A549 (cell line): ENCODE measurements around the gene CDC73. TPM values are rescaled to one million over a fixed set of nuclear protein-coding genes. Genes with fewer than 3 reads are reported as not detected.

ENCODE experiments used
- ATAC-seq, 2 experiments: fragments of 200-7000 bp in 1 of 2; fragments of >200 bp in 1 of 2; cut with Nextera tagmentation in 1 of 2; cut with Tn5 transposase in 1 of 2; 3 replicates each; pipeline versions ENCODE4 v1.8.0 to v1.9.1; 2018 to 2020; ENCODE audit warnings: mild to moderate bottlenecking in 1 of 2, moderate library complexity in 1 of 2
- CTCF ChIA-PET: fragments of 300-600 bp; sonication (Branson Sonifier 250); formaldehyde crosslinking; extraction: SDS; loops from one replicate; lab custom pipeline; 2021; ENCODE audit warnings: antibody characterized with exemption, inconsistent platforms; lab: Yijun Ruan, JAX
- POLR2A ChIA-PET: fragments of 350-600 bp; formaldehyde crosslinking; extraction: SDS; loops from one replicate; lab custom pipeline; 2021; ENCODE audit warnings: antibody characterized with exemption, inconsistent platforms; lab: Yijun Ruan, JAX
- DNase-seq, 2 experiments: peaks; one replicate each; pipeline versions ENCODE4 v3.0.0 to v3.0.0-alpha.2; 2011 to 2016; ENCODE audit warnings: low read depth in 1 of 2, low spot score in 1 of 2
- FAIRE-seq: peaks from 2 replicates; lab custom pipeline; 2011; peaks lifted over from hg19 to GRCh38; lab: Jason Lieb, UNC
- H3K27ac ChIP-seq, 2 experiments: fragments of >200 bp; sonication (Bioruptor Twin); formaldehyde crosslinking; 3 replicates each; pipeline ENCODE4 v1.5.1; 2016 to 2017
- H3K4me1 ChIP-seq: fragments of >200 bp; sonication (Bioruptor Twin); formaldehyde crosslinking; 3 replicates; pipeline ENCODE4 v1.6.1; 2016
- H3K4me2 ChIP-seq: fragments of >200 bp; sonication (Bioruptor Twin); formaldehyde crosslinking; 3 replicates; pipeline ENCODE4 v1.6.1; 2016
- H3K4me3 ChIP-seq: fragments of >200 bp; sonication (Bioruptor Twin); formaldehyde crosslinking; 3 replicates; pipeline ENCODE4 v1.5.1; 2016
- H3K9me3 ChIP-seq: fragments of >200 bp; sonication (Bioruptor Twin); formaldehyde crosslinking; 3 replicates; pipeline ENCODE4 v1.6.1; 2016
- ATOH8 ChIP-seq: fragments of 250-450 bp; sonication (Bioruptor Pico); IDR thresholded peaks from 2 replicates; pipeline ENCODE4 v1.5.0; 2020; ENCODE audit warnings: low read depth, mild to moderate bottlenecking, moderate library complexity
- BCL3 ChIP-seq: fragments of >200 bp; sonication (Bioruptor Twin); formaldehyde crosslinking; IDR thresholded peaks from 3 replicates; pipeline ENCODE4 v1.6.1; 2016
- BHLHE40 ChIP-seq: IDR thresholded peaks from 2 replicates; pipeline ENCODE4 v1.6.1; 2012; ENCODE audit warnings: low read depth, low read length, inconsistent platforms
- CEBPB ChIP-seq, 2 experiments: fragments of >200 bp in 1 of 2; sonication (Bioruptor Twin) in 1 of 2; formaldehyde crosslinking in 1 of 2; IDR thresholded peaks; 2 replicates each; pipeline ENCODE4 v1.6.1; 2012 to 2016
- CHD2 ChIP-seq: fragments of 150-350 bp; IDR thresholded peaks from 2 replicates; pipeline ENCODE4 v1.6.1; 2014; ENCODE audit warnings: low read length; ENCODE audit not compliant: partially characterized antibody
- CTCF ChIP-seq: fragments of >200 bp; sonication (Bioruptor Twin); formaldehyde crosslinking; IDR thresholded peaks from 3 replicates; pipeline ENCODE4 v1.5.1; 2016
- E2F6 ChIP-seq: IDR thresholded peaks from 2 replicates; pipeline ENCODE4 v1.6.1; 2012; ENCODE audit warnings: low read depth, borderline replicate concordance
- ELK1 ChIP-seq: fragments of 150-350 bp; IDR thresholded peaks from 2 replicates; pipeline ENCODE4 v1.6.1; 2014; ENCODE audit warnings: low read depth, mild to moderate bottlenecking, low read length
- ESRRA ChIP-seq: fragments of 150-350 bp; IDR thresholded peaks from 2 replicates; pipeline ENCODE4 v1.6.1; 2014; ENCODE audit warnings: mild to moderate bottlenecking, low read length, borderline replicate concordance
- FOSL2 ChIP-seq, 2 experiments: fragments of 450-650 bp in 1 of 2; fragments of >200 bp in 1 of 2; sonication (Bioruptor Twin) in 1 of 2; formaldehyde crosslinking; IDR thresholded peaks; 2 replicates each; pipeline versions ENCODE4 v1.5.0 to v1.6.1; 2016 to 2020; ENCODE audit warnings: mild to moderate bottlenecking in 1 of 2, moderate library complexity in 1 of 2
- GATA3 ChIP-seq: IDR thresholded peaks from 2 replicates; pipeline ENCODE4 v1.6.1; 2012; ENCODE audit warnings: borderline replicate concordance
- HDAC2 ChIP-seq: fragments of 200-600 bp; sonication (generic); IDR thresholded peaks from 2 replicates; pipeline ENCODE4 v1.6.1; 2016
- HMGXB4 ChIP-seq: fragments of 250-450 bp; sonication (Bioruptor Pico); IDR thresholded peaks from 2 replicates; pipeline ENCODE4 v1.5.0; 2021; ENCODE audit warnings: mild to moderate bottlenecking, moderate library complexity, borderline replicate concordance
- HOXA7 ChIP-seq: fragments of 250-450 bp; sonication (Bioruptor Pico); IDR thresholded peaks from 2 replicates; pipeline ENCODE4 v1.5.0; 2020; ENCODE audit warnings: mild to moderate bottlenecking, moderate library complexity
- JUN ChIP-seq, 2 experiments: fragments of >200 bp; sonication (Bioruptor Twin); formaldehyde crosslinking; IDR thresholded peaks; 2 replicates in 1 of 2; 3 replicates in 1 of 2; pipeline ENCODE4 v1.6.1; 2016 to 2017
- KDM5A ChIP-seq: fragments of 200-600 bp; sonication (generic); IDR thresholded peaks from 2 replicates; pipeline ENCODE4 v1.6.1; 2016; ENCODE audit warnings: antibody characterized with exemption, mild to moderate bottlenecking
- MAFK ChIP-seq: fragments of 450-650 bp; IDR thresholded peaks from 2 replicates; pipeline ENCODE4 v1.6.1; 2014; ENCODE audit not compliant: partially characterized antibody
- MAX ChIP-seq: IDR thresholded peaks from 2 replicates; pipeline ENCODE4 v1.6.1; 2012
- MYC ChIP-seq: IDR thresholded peaks from 2 replicates; pipeline ENCODE4 v1.6.1; 2012; ENCODE audit warnings: mild to moderate bottlenecking, inconsistent platforms, low read length, improper control_type of control experiment, borderline replicate concordance
- PBX3 ChIP-seq: IDR thresholded peaks from 2 replicates; pipeline ENCODE4 v1.6.1; 2012
- PHF8 ChIP-seq: fragments of 200-600 bp; sonication (generic); IDR thresholded peaks from 2 replicates; pipeline ENCODE4 v1.6.1; 2016; ENCODE audit warnings: low read depth, mild to moderate bottlenecking, antibody characterized with exemption, moderate library complexity, borderline replicate concordance
- POLR2A ChIP-seq: IDR thresholded peaks from 2 replicates; pipeline ENCODE4 v1.6.1; 2012; ENCODE audit warnings: mild to moderate bottlenecking, low read length
- RAD21 ChIP-seq, 2 experiments: fragments of >200 bp in 1 of 2; sonication (Bioruptor Twin) in 1 of 2; formaldehyde crosslinking in 1 of 2; IDR thresholded peaks in 1 of 2; conservative IDR thresholded peaks in 1 of 2; 2 replicates in 1 of 2; 3 replicates in 1 of 2; pipeline ENCODE4 v1.6.1; 2012 to 2018; ENCODE audit warnings: inconsistent platforms in 1 of 2
- RCOR1 ChIP-seq: fragments of 150-350 bp; IDR thresholded peaks from 2 replicates; pipeline ENCODE4 v1.6.1; 2014; ENCODE audit warnings: antibody characterized with exemption, low read length, low read depth
- RFX5 ChIP-seq: fragments of 450-650 bp; IDR thresholded peaks from 2 replicates; pipeline ENCODE4 v1.7.1; 2014; ENCODE audit warnings: antibody characterized with exemption, mild to moderate bottlenecking, moderate library complexity
- SMC3 ChIP-seq: fragments of >200 bp; sonication (Bioruptor Twin); formaldehyde crosslinking; IDR thresholded peaks from 3 replicates; pipeline ENCODE4 v1.6.1; 2018; ENCODE audit warnings: inconsistent platforms
- TFCP2L1 ChIP-seq: fragments of 250-450 bp; sonication (Bioruptor Pico); IDR thresholded peaks from 2 replicates; pipeline ENCODE4 v1.5.0; 2021; ENCODE audit warnings: mild to moderate bottlenecking
- WGBS: methylation state at CpG from one replicate; pipeline ENCODE4 v1.1.6; 2017; ENCODE audit errors: missing lambda C conversion rate; 5-methylcytosine and 5-hydroxymethylcytosine counted together
- polyA minus RNA-seq: library from RNA; depleted of rRNA, polyadenylated mRNA; stranded (reverse); fragments of >200 nt; gene quantifications from 2 replicates; pipeline ENCODE4 v1.2.3, GENCODE V29; 2011; rRNA and poly(A)+ RNA removed
- polyA plus RNA-seq, 4 experiments: library from polyadenylated mRNA; depleted of rRNA in 3 of 4; stranded (reverse); fragments of >200 nt; fragmentation: RNase III in 1 of 4; extraction: RNeasy Plus Mini Kit Qiagen cat#74134 plus additional on column Dnase treatment in 1 of 4; gene quantifications; 2 replicates in 3 of 4; 3 replicates in 1 of 4; pipeline ENCODE4 v1.2.3, GENCODE V29; 2011 to 2017

The CDC73 gene
- polyA plus RNA-seq (2011; rRNA removed) = 53.6 and 77.9 TPM in 2 replicates
- polyA plus RNA-seq (2012; cell fraction: cytosol; rRNA removed) = 13.7 and 15.4 TPM in 2 replicates
- polyA plus RNA-seq (2012; cell fraction: nucleus; rRNA removed) = 3.8 and 5.3 TPM in 2 replicates
- 37.0 to 43.1 TPM (median 42.2 TPM) in 3 replicates for polyA plus RNA-seq (2017; fragmentation: RNase III; extraction: RNeasy Plus Mini Kit Qiagen cat#74134 plus additional on column Dnase treatment)
- 25.0 and 29.7 TPM in 2 replicates for polyA minus RNA-seq

GRCh38 chr1:193121616-193122593 lies at the start of gene CDC73:
Gene CDC73, plus strand, starts transcription at chr1:193122031. Its CDS starts 170 bp downstream, at chr1:193122201.
- peak within 1 kb of the TSS; percentile 71 for H3K4me3 ChIP-seq
- FAIRE-seq (no peak), ATAC-seq (peak; percentile 96 to 97), DNase-seq (peak; percentile 91 to 98)
- 1% methylated on average over 47 of the region's 85 CpGs for WGBS
- H3K4me2 ChIP-seq = peak within 1 kb of the TSS; percentile 92
- ChIA-PET CTCF (interaction anchor here (0.6 to 3.2 kb wide), 19 partner anchors 11 to 647 kb away, joined by 3 to 66 read pairs (median 4); partner anchors contain the start of genes GLRX2, RO60 and UCHL5), POLR2A (interaction anchor here (0.6 to 4.6 kb wide), 7 partner anchors 8 to 315 kb away, joined by 3 to 38 read pairs (median 6); partner anchors contain the start of gene GLRX2)
- H3K27ac ChIP-seq = peak within 1 kb of the TSS; percentile 95 to 96
- H3K4me1 ChIP-seq = peaks cover 20% of the 10 kb centered on the region; the same call in 2 of the 3 replicates
- H3K9me3 ChIP-seq = no peaks in the 10 kb centered on the region
- peak; percentile 60; the same call in 1 of the 2 replicates for TF ChIP-seq ATOH8 (CRISPR knock-in tag)
- TF ChIP-seq RCOR1 = no peak; the same call in 1 of the 2 replicates
- TF ChIP-seq HOXA7 (CRISPR knock-in tag) = no peak
- peak; percentile 74 for TF ChIP-seq CTCF
- peak; percentile 44; the same call in 1 of the 3 replicates for TF ChIP-seq BCL3
- peak; percentile 82 for TF ChIP-seq E2F6
- TF ChIP-seq JUN (IDR thresholded peaks at IDR 0.05) = peak in 1 of 2 experiments; percentile 96; a peak in 4 of 5 replicates
- TF ChIP-seq CEBPB (IDR thresholded peaks at IDR 0.05) = 0 out of 4 replicates have a peak, but pooled peaks of 1 of the 2 experiments have one; percentile 8
- TF ChIP-seq HMGXB4 = peak; percentile 48; the same call in 1 of the 2 replicates
- TF ChIP-seq PHF8 = peak; percentile 76; the same call in 1 of the 2 replicates
- no peak for TF ChIP-seq FOSL2 (IDR thresholded peaks at IDR 0.05)
- peak; percentile 52 for TF ChIP-seq FOSL2 (CRISPR knock-in tag; IDR thresholded peaks at IDR 0.05)
- TF ChIP-seq MAX = peak; percentile 95
- TF ChIP-seq RFX5 = no peak; the same call in 1 of the 2 replicates
- TF ChIP-seq MYC = peak; percentile 91; the same call in 1 of the 2 replicates
- TF ChIP-seq BHLHE40 = peak; percentile 11; the same call in 1 of the 2 replicates
- peak; percentile 21; the same call in 1 of the 2 replicates for TF ChIP-seq KDM5A
- peak; percentile 64; the same call in 1 of the 2 replicates for TF ChIP-seq GATA3
- TF ChIP-seq TFCP2L1 (CRISPR knock-in tag) = 0 out of 2 replicates have a peak, but pooled peaks have one; percentile 35
- peak; percentile 87 to 94 for TF ChIP-seq RAD21 (conservative IDR thresholded peaks at IDR 0.05 in 1 of 2, IDR thresholded peaks at IDR 0.05 in 1 of 2)
- no peak for TF ChIP-seq HDAC2
- no peak for TF ChIP-seq ELK1
- peak; percentile 98 for TF ChIP-seq SMC3
- TF ChIP-seq CHD2 = peak; percentile 5
- peak; percentile 86 for TF ChIP-seq POLR2A
- TF ChIP-seq ESRRA = no peak
- TF ChIP-seq PBX3 = 0 out of 2 replicates have a peak, but pooled peaks have one; percentile 1
- peak; percentile 25 for TF ChIP-seq MAFK
